ENCODE measurements around the gene CYP1A2. TPM values are rescaled to one million over a fixed set of nuclear protein-coding genes. Genes with fewer than 3 reads are reported as not detected.

CYP1A2 gene
- total RNA-seq, 1 donor, result not detected

DNA sequence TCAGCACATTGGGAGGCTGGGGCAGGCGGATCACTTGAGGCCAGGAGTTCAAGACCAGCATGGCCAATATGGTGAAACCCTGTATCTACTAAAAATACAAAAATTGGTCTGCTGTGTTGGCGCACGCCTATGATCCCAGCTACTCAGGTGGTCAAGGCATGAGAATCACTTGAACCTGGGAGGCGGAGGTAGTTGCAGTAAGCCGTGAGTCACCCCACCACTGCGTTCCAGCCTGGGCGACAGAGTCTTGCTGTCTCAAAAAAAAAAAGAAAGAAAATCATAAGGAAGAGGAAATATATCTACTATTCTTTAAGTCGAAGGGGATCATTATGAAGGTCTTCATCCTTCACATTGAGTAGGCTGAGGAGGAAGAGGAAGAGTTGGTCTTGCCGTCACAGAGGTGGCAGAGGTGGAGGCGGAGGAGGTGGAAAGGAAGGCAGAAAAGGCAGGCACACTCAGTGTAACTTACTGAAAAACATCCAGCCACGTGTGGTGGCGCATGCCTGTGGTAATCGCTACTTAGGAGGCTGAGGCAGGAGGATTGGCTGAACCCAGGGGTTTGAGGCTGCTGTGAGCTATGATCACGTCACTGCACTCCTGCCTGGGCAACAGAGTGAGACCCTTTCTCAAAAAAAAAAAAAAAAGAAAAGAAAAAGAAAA is 47.5 kb downstream of the CYP1A2 start:
- TF ChIP-seq, protein P1, sequence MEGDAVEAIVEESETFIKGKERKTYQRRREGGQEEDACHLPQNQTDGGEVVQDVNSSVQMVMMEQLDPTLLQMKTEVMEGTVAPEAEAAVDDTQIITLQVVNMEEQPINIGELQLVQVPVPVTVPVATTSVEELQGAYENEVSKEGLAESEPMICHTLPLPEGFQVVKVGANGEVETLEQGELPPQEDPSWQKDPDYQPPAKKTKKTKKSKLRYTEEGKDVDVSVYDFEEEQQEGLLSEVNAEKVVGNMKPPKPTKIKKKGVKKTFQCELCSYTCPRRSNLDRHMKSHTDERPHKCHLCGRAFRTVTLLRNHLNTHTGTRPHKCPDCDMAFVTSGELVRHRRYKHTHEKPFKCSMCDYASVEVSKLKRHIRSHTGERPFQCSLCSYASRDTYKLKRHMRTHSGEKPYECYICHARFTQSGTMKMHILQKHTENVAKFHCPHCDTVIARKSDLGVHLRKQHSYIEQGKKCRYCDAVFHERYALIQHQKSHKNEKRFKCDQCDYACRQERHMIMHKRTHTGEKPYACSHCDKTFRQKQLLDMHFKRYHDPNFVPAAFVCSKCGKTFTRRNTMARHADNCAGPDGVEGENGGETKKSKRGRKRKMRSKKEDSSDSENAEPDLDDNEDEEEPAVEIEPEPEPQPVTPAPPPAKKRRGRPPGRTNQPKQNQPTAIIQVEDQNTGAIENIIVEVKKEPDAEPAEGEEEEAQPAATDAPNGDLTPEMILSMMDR (IDR thresholded peaks at IDR 0.05; ENCODE audit: extremely low read depth, low read depth, low read length), result no peak
- peaks cover 86% of the 10 kb centered on the region for H3K79me2 ChIP-seq (ENCODE audit: insufficient read depth, low read length)
- DNase-seq (ENCODE audit: insufficient read length, low spot score, missing footprints), result no peak

DNA sequence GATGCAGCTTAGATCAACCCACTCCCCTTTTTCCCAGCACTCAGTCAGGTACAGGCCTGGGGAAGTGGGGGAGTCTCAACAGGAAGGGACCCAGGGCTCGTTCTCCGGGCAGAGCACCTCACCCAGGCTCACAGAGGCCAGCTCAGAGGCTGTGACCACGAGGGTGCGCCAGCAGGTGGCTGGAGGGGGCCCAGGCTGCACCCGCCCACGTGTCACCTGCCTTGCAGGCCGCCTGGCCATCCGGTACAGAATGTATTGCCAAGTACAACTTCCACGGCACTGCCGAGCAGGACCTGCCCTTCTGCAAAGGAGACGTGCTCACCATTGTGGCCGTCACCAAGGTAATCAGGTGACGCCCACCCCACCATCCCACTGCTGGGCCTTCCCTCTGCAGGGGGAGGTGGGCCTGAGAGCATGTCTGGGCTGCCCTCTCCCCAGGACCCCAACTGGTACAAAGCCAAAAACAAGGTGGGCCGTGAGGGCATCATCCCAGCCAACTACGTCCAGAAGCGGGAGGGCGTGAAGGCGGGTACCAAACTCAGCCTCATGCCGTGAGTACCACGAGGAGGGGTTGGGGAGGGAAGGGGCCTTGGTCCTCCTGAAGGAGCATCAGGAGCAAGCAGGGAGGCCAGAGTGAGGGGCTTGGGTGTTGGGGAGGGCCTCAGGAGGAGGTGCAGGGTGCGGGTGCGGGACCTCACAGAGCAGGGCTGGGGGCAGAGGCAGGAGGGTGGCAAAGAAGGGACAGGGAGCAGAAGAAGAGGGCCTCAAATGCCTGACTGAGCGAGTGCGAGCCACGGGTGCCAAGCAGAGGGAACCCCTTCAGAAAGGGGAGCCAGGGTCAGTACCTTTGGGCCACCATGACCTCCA is 50.0 kb downstream of the CYP1A2 start:
- Histone ChIP-seq H2AFZ (ENCODE audit: low read length) (no peak overlapping the region), H3K4me1 (ENCODE audit: insufficient read depth, low read length) (peaks cover 5% of the 10 kb centered on the region), H3K9me3 (ENCODE audit: low read depth, low read length) (no peaks in the 10 kb centered on the region), H4K20me1 (ENCODE audit: insufficient read depth, low read length) (peaks cover 48% of the 10 kb centered on the region), H3K36me3 (ENCODE audit: insufficient read depth, low read length) (peaks cover 39% of the 10 kb centered on the region), H3K4me2 (ENCODE audit: insufficient read depth, low read length) (no peak overlapping the region), H3K27ac (ENCODE audit: low read depth, low read length) (no peak overlapping the region), H3K4me3 (ENCODE audit: insufficient read depth, low read length) (no peak overlapping the region), H3K79me2 (ENCODE audit: insufficient read depth, low read length) (peaks cover 61% of the 10 kb centered on the region), H3K27me3 (ENCODE audit: insufficient read depth, low read length) (no peaks in the 10 kb centered on the region)
- DNase-seq (ENCODE audit: insufficient read length, low spot score, missing footprints), result peak; percentile 62
- TF ChIP-seq, protein P1 (IDR thresholded peaks at IDR 0.05; ENCODE audit: extremely low read depth, low read depth, low read length), result no peak

More for the DNA sequence above, 47.5 kb downstream of the CYP1A2 start:
- H3K27me3 ChIP-seq (ENCODE audit: insufficient read depth, low read length), result no peaks in the 10 kb centered on the region
- H3K27ac ChIP-seq (ENCODE audit: low read depth, low read length), result no peak overlapping the region
- H2AFZ ChIP-seq (ENCODE audit: low read length), result no peak overlapping the region
- peaks cover 67% of the 10 kb centered on the region for H4K20me1 ChIP-seq (ENCODE audit: insufficient read depth, low read length)
- H3K4me3 ChIP-seq (ENCODE audit: insufficient read depth, low read length), result no peak overlapping the region
- H3K4me1 ChIP-seq (ENCODE audit: insufficient read depth, low read length), result peaks cover 12% of the 10 kb centered on the region
- no peaks in the 10 kb centered on the region for H3K9me3 ChIP-seq (ENCODE audit: low read depth, low read length)
- no peak overlapping the region for H3K4me2 ChIP-seq (ENCODE audit: insufficient read depth, low read length)
- peaks cover 15% of the 10 kb centered on the region for H3K36me3 ChIP-seq (ENCODE audit: insufficient read depth, low read length)

DNA sequence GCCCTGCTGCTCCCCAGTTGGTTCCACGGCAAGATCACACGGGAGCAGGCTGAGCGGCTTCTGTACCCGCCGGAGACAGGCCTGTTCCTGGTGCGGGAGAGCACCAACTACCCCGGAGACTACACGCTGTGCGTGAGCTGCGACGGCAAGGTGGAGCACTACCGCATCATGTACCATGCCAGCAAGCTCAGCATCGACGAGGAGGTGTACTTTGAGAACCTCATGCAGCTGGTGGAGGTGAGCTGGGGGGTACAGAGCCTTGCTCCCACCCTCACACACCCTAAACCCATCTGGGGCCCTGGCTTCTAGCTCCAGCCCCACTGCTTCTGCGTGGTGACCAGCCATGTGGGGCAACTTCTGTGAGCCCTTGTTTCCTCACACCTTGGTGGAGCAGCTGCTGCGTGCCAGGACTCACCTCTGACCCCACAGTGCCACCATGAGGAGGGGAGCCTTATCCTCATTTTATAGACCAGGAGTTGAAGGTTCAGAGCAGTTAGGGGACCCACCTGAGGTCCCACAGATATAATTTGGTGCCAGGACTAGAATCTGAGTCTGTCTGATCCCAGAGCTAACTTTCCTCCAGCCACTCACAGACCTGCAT is 50.7 kb downstream of the CYP1A2 start:
- no peaks in the 10 kb centered on the region for H3K27me3 ChIP-seq (ENCODE audit: insufficient read depth, low read length)
- DNase-seq (ENCODE audit: insufficient read length, low spot score, missing footprints), result peak; percentile 63
- no peaks in the 10 kb centered on the region for H3K9me3 ChIP-seq (ENCODE audit: low read depth, low read length)
- no peak overlapping the region for H3K4me2 ChIP-seq (ENCODE audit: insufficient read depth, low read length)
- H4K20me1 ChIP-seq (ENCODE audit: insufficient read depth, low read length), result peaks cover 45% of the 10 kb centered on the region
- H3K4me1 ChIP-seq (ENCODE audit: insufficient read depth, low read length), result peaks cover 3% of the 10 kb centered on the region
- H3K4me3 ChIP-seq (ENCODE audit: insufficient read depth, low read length), result no peak overlapping the region
- peaks cover 46% of the 10 kb centered on the region for H3K36me3 ChIP-seq (ENCODE audit: insufficient read depth, low read length)
- no peak overlapping the region for H2AFZ ChIP-seq (ENCODE audit: low read length)
- TF ChIP-seq, protein P1 (IDR thresholded peaks at IDR 0.05; ENCODE audit: extremely low read depth, low read depth, low read length), result no peak
- peak overlapping the region; percentile 43 for H3K27ac ChIP-seq (ENCODE audit: low read depth, low read length)
- peaks cover 55% of the 10 kb centered on the region for H3K79me2 ChIP-seq (ENCODE audit: insufficient read depth, low read length)
